ENCODE measurements around the gene ELOVL3. TPM values are rescaled to one million over a fixed set of nuclear protein-coding genes. Genes with fewer than 3 reads are reported as not detected.

Gene ELOVL3
- total and polyA plus RNA-seq, 2 of the 13 experiments (the other 11 are each of a cell fraction or from before 2014, with no cell fraction given) = 0.58 to 0.69 TPM

DNA sequence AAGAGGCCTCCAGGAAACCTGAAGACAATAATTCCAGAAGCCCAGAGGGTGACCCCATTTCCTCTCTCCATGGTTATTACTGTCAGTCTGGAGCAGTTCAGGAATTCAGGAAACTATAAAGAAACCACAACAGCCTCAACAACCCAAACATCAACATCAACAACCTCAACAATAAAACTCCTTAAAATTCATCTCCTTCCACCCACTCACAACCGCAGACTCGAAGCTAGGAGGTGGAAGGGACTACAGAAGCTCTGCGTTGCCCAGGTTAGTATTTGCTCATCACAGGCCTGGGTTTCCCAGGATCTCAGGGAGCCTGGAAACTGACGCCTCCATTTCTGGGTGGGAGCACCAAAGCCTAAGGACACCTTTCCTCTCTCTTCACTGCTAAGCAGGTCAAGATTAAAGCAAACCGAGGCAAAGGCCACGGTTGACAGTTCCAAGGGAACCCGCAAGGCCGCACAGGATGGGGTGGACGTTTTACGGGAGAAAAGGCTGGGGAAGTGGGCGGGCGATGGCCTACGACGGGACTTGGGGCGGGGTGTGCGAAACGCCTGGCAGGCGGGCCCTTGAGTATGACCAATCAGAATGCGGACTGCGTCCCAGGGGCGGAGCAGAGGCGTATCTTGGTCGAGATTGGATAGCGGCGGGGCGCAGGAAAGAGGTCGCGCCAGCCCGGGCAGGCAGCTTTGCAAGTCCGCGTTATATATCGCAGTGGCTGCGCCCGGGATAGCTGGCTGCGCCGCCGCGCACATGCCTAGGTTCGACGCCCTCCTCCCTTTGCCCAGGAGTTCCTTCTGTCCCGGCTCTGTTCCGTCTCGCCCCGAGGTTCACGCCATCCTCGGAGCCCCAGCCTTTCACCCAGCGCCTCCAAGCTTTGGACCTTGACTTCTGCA is at the start of gene ELOVL3 (continued):
- TF ChIP-seq, protein P1, sequence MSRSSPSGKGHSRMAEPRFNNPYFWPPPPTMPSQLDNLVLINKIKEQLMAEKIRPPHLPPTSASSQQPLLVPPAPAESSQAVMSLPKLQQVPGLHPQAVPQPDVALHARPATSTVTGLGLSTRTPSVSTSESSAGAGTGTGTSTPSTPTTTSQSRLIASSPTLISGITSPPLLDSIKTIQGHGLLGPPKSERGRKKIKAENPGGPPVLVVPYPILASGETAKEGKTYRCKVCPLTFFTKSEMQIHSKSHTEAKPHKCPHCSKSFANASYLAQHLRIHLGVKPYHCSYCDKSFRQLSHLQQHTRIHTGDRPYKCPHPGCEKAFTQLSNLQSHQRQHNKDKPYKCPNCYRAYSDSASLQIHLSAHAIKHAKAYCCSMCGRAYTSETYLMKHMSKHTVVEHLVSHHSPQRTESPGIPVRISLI (CRISPR knock-in tag; IDR thresholded peaks at IDR 0.05; ENCODE audit: borderline replicate concordance) = no peak; the same call in 1 of the 2 replicates
- peak; percentile 85 for TF ChIP-seq ZMYM2 (CRISPR knock-in tag; IDR thresholded peaks at IDR 0.05)
- TF ChIP-seq, protein P2, sequence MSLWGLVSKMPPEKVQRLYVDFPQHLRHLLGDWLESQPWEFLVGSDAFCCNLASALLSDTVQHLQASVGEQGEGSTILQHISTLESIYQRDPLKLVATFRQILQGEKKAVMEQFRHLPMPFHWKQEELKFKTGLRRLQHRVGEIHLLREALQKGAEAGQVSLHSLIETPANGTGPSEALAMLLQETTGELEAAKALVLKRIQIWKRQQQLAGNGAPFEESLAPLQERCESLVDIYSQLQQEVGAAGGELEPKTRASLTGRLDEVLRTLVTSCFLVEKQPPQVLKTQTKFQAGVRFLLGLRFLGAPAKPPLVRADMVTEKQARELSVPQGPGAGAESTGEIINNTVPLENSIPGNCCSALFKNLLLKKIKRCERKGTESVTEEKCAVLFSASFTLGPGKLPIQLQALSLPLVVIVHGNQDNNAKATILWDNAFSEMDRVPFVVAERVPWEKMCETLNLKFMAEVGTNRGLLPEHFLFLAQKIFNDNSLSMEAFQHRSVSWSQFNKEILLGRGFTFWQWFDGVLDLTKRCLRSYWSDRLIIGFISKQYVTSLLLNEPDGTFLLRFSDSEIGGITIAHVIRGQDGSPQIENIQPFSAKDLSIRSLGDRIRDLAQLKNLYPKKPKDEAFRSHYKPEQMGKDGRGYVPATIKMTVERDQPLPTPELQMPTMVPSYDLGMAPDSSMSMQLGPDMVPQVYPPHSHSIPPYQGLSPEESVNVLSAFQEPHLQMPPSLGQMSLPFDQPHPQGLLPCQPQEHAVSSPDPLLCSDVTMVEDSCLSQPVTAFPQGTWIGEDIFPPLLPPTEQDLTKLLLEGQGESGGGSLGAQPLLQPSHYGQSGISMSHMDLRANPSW (CRISPR knock-in tag; IDR thresholded peaks at IDR 0.05; ENCODE audit: borderline replicate concordance) = 0 out of 2 replicates have a peak, but pooled peaks have one; percentile 44
- no peak for TF ChIP-seq STAG1 (CRISPR knock-in tag; IDR thresholded peaks at IDR 0.05)
- TF ChIP-seq ZNF589 (CRISPR knock-in tag; conservative IDR thresholded peaks at IDR 0.05) = peak; percentile 88; the same call in 1 of the 2 replicates
- TF ChIP-seq KAT7 (CRISPR knock-in tag; IDR thresholded peaks at IDR 0.05; ENCODE audit: borderline replicate concordance) = no peak
- no peak for TF ChIP-seq EZH2 (conservative IDR thresholded peaks at IDR 0.05; ENCODE audit: low read depth, low read length)
- peak; percentile 91 for TF ChIP-seq POGK (CRISPR knock-in tag; conservative IDR thresholded peaks at IDR 0.05)
- TF ChIP-seq ZNF430 (CRISPR knock-in tag; IDR thresholded peaks at IDR 0.05) = peak; percentile 92
- 0 out of 2 replicates have a peak, but pooled peaks have one; percentile 61 for TF ChIP-seq DNMT3B (CRISPR knock-in tag; conservative IDR thresholded peaks at IDR 0.05)
- TF ChIP-seq, protein P3, sequence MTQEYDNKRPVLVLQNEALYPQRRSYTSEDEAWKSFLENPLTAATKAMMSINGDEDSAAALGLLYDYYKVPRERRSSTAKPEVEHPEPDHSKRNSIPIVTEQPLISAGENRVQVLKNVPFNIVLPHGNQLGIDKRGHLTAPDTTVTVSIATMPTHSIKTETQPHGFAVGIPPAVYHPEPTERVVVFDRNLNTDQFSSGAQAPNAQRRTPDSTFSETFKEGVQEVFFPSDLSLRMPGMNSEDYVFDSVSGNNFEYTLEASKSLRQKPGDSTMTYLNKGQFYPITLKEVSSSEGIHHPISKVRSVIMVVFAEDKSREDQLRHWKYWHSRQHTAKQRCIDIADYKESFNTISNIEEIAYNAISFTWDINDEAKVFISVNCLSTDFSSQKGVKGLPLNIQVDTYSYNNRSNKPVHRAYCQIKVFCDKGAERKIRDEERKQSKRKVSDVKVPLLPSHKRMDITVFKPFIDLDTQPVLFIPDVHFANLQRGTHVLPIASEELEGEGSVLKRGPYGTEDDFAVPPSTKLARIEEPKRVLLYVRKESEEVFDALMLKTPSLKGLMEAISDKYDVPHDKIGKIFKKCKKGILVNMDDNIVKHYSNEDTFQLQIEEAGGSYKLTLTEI (CRISPR knock-in tag; conservative IDR thresholded peaks at IDR 0.05) = no peak
- TF ChIP-seq ZNF354B (CRISPR knock-in tag; IDR thresholded peaks at IDR 0.05) = peak; percentile 67; the same call in 1 of the 2 replicates
- TF ChIP-seq NFYB (CRISPR knock-in tag; IDR thresholded peaks at IDR 0.05) = peak; percentile 82
- no peak for TF ChIP-seq SOX6 (IDR thresholded peaks at IDR 0.05)
- TF ChIP-seq SOX6 (CRISPR knock-in tag; IDR thresholded peaks at IDR 0.05) = peak; percentile 55
- peak; percentile 93 for TF ChIP-seq ZFP36L1 (CRISPR knock-in tag; IDR thresholded peaks at IDR 0.05)
- TF ChIP-seq THAP11 (CRISPR knock-in tag; IDR thresholded peaks at IDR 0.05) = no peak
- TF ChIP-seq LCORL (IDR thresholded peaks at IDR 0.05) = no peak
- no peak for TF ChIP-seq LCORL (CRISPR knock-in tag; IDR thresholded peaks at IDR 0.05)
- no peak for TF ChIP-seq ZNF34 (CRISPR knock-in tag; IDR thresholded peaks at IDR 0.05; ENCODE audit: borderline replicate concordance)
- TF ChIP-seq ZSCAN29 (CRISPR knock-in tag; conservative IDR thresholded peaks at IDR 0.05) = 0 out of 2 replicates have a peak, but pooled peaks have one; percentile 48
- TF ChIP-seq KLF13 (CRISPR knock-in tag; IDR thresholded peaks at IDR 0.05) = peak; percentile 83; the same call in 1 of the 2 replicates

All from HepG2 (cell line).